GM12864 (cell line): ENCODE data around the gene LYSMD2.

Experiments used
- DNase-seq: peaks from one replicate; pipeline ENCODE4 v3.0.0-alpha.2; 2011; ENCODE audit warnings: low read depth
- H3K4me3 ChIP-seq: 2 replicates; pipeline ENCODE4 v1.5.1; 2011; ENCODE audit warnings: mild to moderate bottlenecking, low read depth, low read length, control low read depth
- CTCF ChIP-seq: IDR thresholded peaks from 2 replicates; pipeline ENCODE4 v1.5.1; 2011; ENCODE audit warnings: low read depth, mild to moderate bottlenecking, moderate library complexity, low read length, control low read depth, inconsistent platforms; ENCODE audit errors: missing control alignments

Gene LYSMD2

GRCh38 chr15:51718746-51719145 lies 18.7 kb downstream of the LYSMD2 start:
- no peak for DNase-seq
- no peak for TF ChIP-seq CTCF
- no peak overlapping the region for H3K4me3 ChIP-seq

DNA sequence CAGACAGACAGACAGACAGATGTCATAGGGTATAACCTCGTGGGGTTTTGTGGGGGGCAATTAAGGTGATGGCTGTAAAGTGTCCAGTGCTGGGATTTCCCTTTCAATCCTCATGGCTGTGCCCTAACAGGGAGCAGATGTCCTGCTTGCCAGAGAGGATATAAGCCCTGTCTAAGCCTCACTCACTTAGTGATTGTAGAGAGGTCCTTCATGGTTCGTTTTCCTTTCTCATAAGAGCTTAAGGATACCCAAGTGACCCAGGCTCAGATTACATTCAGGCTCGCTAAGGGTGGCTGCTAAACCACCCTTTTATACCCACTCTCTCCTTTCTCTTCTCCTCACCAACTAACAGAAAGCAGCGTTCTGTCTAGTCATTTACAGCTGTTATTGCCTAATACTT lies 19.2 kb downstream of the LYSMD2 start:
- DNase-seq, result no peak
- no peak for TF ChIP-seq CTCF
- H3K4me3 ChIP-seq, result no peak overlapping the region

DNA sequence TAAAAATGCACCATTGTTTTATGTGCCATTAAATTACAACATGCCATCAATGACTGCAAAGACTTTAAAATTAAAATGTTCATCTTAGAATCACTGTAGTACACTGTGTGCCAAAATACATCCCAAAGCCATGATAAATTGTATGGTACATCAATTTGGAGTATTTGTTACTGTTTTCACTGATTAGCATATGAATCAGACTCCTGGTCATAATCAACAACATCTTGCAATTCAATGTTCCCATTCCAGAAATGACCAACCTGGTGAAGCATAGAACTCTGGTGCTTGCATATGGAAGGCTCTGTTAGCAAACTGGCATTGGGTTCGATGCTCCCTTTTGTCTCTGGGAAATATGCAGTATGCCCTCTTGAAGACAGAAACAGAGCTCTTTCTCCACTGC lies 22.5 kb downstream of the LYSMD2 start:
- no peak for TF ChIP-seq CTCF
- DNase-seq, result no peak
- no peak overlapping the region for H3K4me3 ChIP-seq

DNA sequence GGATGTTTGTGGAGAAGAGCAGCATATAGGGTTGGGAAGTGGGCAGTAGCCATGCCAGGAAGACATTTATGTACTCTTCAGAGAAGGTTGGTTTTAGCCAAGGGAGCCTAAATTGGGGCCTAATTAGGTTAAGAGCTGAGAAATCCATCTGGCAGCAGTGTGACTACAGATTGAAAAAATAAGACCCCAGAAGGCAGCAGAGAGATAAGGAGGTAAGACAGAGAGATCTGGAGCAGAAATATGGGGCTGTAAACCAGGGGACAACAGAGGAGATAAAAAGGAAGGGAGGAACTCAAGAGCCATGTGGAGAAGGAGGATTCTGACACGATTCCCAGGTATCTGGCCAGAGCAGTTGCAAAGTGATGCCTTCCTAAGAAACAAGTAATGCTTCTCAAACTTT lies 23.3 kb downstream of the LYSMD2 start:
- no peak overlapping the region for H3K4me3 ChIP-seq
- TF ChIP-seq CTCF, result no peak
- DNase-seq, result no peak

DNA sequence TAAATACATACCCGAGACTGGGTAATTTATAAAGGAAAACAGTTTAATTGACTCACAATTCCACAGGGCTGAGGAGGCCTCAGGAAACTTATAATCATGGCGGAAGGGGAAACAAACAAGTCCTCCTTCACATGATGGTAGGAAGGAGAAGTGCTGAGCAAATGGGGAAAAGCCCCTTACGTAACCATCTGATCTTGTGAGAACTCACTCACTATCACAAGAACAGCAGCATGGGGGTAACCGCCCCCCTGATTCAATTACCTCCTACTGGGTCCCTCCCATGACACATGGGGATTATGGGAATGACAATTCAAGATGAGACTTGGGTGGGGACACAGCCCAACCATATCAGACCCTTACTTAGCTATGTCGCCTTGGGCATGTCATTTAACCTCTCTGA lies 28.4 kb downstream of the LYSMD2 start:
- DNase-seq, result no peak
- H3K4me3 ChIP-seq, result no peak overlapping the region
- TF ChIP-seq CTCF, result no peak

- no peak for TF ChIP-seq CTCF
- no peak for DNase-seq
- no peak overlapping the region for H3K4me3 ChIP-seq
These were observed 29.4 kb downstream of the LYSMD2 start for GRCh38 chr15:51708013-51708412.

DNA sequence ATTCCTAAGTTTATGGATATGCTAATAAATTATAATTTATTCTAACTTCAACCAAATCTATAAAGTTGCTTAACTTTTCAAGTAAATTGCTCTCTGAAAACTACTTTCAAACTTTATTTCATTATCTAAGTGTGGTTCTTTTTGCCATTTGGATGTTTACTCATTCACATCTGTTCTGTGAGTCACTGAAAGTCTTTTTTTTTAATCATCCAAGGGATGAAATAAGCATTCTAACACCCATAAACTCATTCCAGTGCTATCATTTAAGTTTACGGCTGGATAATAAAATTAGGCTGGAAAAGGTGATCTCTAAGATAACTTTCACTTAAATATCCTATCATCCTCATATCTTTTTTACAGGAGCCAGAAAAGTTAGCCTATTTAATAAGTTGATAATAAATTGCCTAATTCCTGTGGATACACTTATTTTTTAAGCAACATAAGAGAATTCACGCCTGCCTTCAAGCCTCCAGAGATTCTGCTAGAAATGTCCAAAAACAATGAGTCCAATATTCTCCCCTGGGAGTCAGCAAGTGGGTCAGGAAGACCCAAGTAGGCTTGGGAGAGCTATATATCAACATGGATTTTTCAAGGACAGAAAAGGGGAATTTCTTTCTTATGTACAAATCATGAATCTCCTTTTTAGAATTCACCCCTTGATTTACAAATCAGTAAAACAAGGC lies 30.4 kb downstream of the LYSMD2 start:
- DNase-seq, result no peak
- TF ChIP-seq CTCF, result no peak
- H3K4me3 ChIP-seq, result no peak overlapping the region
